ENCODE measurements around the gene FGFBP2.

Gene FGFBP2

GRCh38 chr4:15965325-15965724, 2.4 kb upstream of the FGFBP2 start:
- DNase-seq = no peak

GRCh38 chr4:15964159-15964558, 1.2 kb upstream of the FGFBP2 start:
- no peak for DNase-seq

- DNase-seq = no peak
These were observed 601 bp upstream of the FGFBP2 start for GRCh38 chr4:15963576-15963975.

- no peak for DNase-seq
These were observed 1.0 kb downstream of the FGFBP2 start for GRCh38 chr4:15961781-15962510.

- no peak for DNase-seq
These were observed 4.4 kb downstream of the FGFBP2 start for GRCh38 chr4:15958562-15958961.

- DNase-seq = no peak
These were observed 6.7 kb downstream of the FGFBP2 start for GRCh38 chr4:15956179-15956850.

- no peak for DNase-seq
These were observed 7.3 kb downstream of the FGFBP2 start for GRCh38 chr4:15955670-15956069.

GRCh38 chr4:15953625-15954024, 9.3 kb downstream of the FGFBP2 start:
- no peak for DNase-seq

GRCh38 chr4:15951781-15952180, 11.2 kb downstream of the FGFBP2 start:
- no peak for DNase-seq

GRCh38 chr4:15948826-15949225, 14.1 kb downstream of the FGFBP2 start:
- no peak for DNase-seq

GRCh38 chr4:15947684-15948083, 15.3 kb downstream of the FGFBP2 start:
- DNase-seq = no peak

GRCh38 chr4:15945516-15945915, 17.5 kb downstream of the FGFBP2 start:
- DNase-seq = no peak

- no peak for DNase-seq
These were observed 18.1 kb downstream of the FGFBP2 start for GRCh38 chr4:15944895-15945294.

GRCh38 chr4:15942283-15942682, 20.7 kb downstream of the FGFBP2 start:
- DNase-seq = no peak

GRCh38 chr4:15938640-15939039, 24.3 kb downstream of the FGFBP2 start, which contains the start of gene FGFBP1:
Gene FGFBP1, minus strand, starts transcription at chr4:15938740. Its CDS starts 2,108 bp downstream, at chr4:15936632.
- DNase-seq = no peak

- DNase-seq = peak; percentile 49
These were observed 24.8 kb downstream of the FGFBP2 start for GRCh38 chr4:15938182-15938581.

GRCh38 chr4:15936495-15936894, 26.5 kb downstream of the FGFBP2 start:
- peak; percentile 89 for DNase-seq

GRCh38 chr4:15935504-15936402, 27.2 kb downstream of the FGFBP2 start:
- DNase-seq = no peak

GRCh38 chr4:15934259-15934658, 28.7 kb downstream of the FGFBP2 start:
- no peak for DNase-seq

GRCh38 chr4:15931451-15932210, 31.3 kb downstream of the FGFBP2 start:
- no peak for DNase-seq

GRCh38 chr4:15930314-15930713, 32.7 kb downstream of the FGFBP2 start:
- no peak for DNase-seq

GRCh38 chr4:15929540-15929939, 33.4 kb downstream of the FGFBP2 start:
- no peak for DNase-seq

- no peak for DNase-seq
These were observed 34.1 kb downstream of the FGFBP2 start for GRCh38 chr4:15928883-15929282.
